Measurements from ENCODE around the gene REEP1.

The REEP1 gene

DNA sequence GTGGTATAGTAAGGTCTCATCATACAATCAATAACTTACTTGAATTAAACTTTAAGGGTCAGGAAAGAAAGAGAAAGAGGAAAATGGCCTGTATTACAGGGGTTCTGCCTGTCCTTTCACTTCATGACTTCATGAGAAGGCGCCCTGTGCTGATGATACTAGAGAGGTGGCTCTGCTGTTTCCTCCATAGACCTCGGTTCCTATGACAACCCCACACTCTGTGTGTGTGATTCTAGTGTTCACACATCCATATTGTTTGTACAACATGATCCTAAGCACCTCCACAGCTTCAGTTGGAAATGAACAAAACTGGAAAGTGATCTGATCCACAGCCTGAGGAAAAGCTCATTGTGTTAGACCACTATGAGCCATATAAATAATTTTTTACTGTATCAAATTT is 7.0 kb upstream of the REEP1 start:
- DNase-seq: no peak

DNA sequence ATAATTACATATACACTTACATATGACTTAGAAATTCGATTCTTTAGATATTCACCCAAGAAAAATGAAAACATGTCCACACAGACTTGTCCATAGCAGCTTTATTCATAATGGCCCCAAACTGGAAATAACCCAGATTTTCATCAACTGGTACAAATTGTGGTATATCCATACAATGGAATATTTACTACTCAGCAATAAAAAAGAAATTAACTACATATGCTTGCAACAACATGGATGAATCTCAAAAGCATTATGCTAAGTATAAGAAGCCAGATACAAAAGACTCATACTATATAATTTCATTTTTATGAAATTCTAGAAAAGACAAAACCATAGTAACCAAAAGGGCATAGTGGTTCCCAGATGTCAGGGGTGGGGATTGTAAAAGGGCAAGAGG is 5.1 kb upstream of the REEP1 start:
- no peak for DNase-seq

DNA sequence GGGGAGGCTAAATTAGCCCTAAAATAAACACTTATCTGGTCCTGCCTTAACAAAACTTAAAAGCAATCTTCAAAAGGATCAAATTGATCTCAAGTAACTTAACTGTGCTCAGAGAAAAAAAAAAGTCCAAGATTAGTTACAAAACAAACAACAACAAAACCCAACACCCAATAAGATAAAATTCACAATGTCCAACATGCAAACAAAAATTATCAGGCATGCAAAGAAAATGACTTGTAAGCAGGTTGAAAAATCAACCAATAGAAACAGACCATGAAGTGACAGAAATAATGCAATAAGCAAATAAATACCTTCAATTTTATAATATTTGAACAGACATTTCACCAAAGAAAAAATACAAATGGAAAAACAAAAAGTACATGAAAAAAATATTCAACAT is 4.0 kb upstream of the REEP1 start:
- DNase-seq: no peak

DNA sequence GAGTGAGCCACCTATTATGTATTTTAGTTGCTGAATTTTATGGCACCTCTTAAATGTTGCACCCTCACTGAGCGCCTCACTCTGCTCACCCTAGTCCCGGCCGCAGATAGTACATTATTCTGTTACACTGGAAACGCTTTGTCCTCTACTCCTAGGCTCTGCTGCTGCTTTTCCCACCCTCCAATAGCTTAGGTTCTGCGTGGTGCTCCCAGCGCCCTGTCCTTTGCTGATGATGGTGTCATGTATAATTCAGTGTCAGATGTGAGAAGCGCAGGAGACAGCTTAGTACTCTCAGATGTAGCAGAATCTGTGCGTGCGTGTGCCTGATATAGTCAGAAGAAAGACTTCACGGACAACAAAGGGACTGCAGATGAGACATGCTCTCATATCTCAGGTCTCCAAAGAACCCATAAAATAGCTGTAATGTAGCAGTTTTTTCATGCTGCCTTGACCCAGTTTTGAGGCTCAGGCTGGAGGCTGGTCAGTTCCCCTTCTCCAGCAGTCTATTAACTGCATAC is 1.4 kb upstream of the REEP1 start:
- no peak for DNase-seq

DNA sequence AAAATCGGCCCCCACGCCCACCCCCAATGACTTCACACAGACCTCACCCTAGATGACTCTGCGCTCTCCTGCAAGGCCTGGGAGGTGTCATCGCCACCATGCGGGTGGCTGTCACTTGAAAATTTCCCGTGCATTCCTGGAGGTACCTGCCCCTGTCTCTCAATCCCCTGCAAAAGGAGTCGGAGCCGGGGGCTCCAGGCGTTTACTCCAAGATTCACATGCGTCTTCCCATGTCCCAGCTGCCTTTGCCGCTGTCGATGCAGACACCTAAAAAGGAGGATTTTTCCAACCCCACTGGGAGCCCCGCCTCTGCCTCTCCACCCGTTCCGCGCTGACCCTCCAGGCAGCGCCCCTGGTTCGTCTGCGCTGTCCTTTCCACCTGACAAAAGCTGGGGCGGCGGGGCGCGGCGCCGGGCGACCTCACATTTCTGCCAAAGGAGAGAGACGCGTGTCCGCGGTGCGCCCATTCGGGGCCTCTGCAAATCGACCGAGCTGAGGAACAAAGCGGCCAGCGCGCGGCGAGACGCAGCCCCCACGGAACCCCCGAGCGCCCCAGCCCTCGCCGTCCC is 667 bp downstream of the REEP1 start:
- DNase-seq: peak; percentile 36

DNA sequence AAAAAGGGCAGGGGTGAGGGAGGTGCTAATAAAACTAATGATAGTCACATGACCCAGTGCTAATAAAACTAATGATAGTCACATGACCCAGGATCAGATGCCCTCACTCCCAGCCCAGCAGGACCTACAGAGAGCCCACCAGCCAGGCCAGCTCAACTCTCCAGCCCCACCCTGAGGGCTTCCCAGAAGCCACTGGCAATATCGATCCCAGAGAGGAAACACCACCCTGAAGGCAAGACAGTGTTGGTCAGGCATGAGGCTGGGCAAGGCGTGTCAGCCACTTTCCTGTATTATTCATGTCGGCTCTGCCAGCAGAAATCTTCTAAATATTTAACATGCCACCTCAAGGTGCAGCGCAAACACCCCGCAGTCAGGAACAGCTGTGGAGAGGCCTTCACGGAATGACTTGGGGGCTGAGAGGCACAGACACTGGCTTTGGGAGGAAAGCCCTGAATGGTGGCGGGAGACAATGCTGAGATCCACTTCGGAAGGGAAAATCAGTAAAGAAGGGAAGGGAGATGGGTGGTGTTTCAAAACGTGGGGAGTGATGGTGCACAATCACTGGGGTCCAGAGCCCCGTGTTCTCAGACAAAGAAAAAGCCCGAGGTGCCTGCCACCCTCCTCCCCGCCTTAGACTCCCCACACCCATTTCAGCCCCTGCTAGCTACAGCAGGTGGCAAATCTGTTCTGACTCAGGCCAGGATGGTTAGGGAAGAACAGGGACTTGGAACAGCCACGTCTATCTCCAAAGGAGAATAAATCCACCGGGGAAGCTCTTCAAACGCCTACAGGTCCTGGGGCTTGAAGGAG is 1.4 kb downstream of the REEP1 start:
- DNase-seq: no peak

DNA sequence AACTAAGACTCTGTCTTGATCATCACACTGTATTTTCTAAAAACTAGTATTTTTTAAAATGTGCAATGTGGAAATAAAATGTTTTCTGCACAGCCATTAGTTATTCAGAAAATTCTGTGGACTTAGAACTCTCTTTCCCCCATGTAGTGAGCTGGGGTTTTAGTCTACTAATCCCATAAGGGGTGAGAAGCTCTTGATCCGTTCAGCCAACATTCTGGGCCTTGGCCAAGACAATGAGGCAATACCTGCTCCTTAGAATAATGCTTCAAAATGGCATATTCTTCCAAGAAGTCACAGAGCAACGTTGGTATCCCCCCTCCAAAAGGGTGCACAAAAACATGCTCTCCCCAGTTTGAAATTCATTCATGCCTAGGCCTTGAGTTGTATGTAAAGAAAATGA is 4.0 kb downstream of the REEP1 start:
- DNase-seq: no peak

DNA sequence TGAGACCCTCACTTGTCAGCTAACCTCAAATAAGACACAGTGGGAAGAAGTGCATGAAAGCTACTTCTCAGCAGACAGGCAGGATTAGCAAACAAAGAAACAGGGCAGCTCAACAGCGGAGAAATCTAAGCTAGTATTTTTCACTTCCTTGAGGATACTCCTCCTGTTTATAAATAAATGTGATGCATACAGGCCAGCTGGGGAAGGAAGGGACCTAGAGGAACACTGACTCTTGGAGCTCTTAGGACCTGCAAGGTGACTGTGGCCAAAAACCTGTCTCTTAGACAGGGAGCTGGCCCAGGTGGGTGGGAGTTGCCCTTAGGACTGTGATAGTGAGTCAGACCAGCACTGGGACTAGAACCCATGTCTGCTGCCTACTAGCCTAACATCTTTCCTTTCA is 4.8 kb downstream of the REEP1 start:
- DNase-seq: no peak

DNA sequence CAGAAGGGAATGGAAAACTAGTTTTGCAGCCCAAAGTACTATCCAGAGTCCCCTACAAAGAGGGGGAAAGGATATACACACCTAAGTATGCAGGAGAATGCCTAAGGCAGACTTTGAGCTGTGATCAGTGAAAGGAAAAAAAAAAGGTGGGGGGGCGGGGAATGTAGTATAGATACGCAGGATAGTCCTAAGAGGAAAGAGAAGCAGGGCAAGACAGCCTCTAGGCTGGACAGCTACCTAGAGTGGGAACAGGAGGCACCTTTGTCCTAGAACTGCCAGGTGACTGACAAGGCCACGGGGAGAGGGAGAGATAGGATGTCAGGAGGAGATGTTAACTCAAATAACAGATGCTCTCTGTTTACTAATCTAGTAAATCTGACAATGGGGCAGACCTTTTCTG is 6.0 kb downstream of the REEP1 start:
- DNase-seq: no peak

DNA sequence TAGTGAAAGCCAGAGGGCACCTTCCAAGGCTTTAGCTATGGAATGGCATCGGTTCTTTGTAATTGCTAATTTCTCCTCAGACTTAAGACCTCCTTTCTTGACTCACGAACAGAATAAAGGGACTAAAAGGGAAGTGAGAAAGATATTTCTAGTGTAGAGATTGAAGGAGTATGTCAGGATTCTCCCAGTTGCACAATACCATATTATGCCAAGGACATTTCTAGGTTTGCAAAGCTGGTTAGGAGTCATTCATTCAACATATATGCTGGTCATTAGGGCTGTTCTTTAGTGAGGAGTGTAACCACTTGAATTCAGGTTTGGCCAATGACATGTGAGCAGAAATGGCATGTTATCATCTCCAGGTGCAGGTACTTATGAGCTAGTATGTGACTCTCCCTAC is 7.4 kb downstream of the REEP1 start:
- DNase-seq: no peak

DNA sequence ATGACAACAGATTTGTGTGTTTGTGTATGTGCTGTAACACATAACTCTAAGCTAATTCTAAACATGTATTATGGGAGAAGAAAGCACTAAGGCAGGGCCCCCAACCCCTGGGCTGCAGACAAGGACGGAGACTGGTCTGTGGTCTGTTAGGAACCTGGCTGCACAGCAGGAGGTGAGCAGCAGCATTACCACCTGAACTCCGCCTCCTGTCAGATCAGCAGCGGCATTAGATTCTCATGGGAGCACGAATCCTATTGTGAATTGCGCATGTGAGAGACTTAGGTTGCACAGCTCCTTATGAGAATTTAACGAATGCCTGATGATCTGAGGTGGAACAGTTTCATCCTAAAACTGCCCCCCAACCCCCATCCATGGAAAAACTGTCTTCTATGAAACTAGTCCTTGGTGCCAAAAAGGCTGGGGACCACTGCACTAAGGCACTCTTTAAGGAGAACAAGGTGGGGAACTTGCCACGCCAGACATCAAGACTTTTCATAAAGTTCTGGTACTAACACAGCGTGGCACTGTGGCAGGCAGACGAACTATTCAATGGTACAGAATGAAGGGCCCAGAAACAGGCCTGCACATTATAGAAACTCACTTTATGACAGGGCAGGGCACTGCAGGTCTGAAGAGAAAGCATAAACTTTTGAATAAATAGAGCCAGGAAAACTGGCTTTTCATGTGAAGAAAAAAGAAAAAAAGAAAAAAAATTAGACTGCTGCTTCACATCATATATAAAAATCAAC is 14.0 kb downstream of the REEP1 start:
- no peak for DNase-seq

DNA sequence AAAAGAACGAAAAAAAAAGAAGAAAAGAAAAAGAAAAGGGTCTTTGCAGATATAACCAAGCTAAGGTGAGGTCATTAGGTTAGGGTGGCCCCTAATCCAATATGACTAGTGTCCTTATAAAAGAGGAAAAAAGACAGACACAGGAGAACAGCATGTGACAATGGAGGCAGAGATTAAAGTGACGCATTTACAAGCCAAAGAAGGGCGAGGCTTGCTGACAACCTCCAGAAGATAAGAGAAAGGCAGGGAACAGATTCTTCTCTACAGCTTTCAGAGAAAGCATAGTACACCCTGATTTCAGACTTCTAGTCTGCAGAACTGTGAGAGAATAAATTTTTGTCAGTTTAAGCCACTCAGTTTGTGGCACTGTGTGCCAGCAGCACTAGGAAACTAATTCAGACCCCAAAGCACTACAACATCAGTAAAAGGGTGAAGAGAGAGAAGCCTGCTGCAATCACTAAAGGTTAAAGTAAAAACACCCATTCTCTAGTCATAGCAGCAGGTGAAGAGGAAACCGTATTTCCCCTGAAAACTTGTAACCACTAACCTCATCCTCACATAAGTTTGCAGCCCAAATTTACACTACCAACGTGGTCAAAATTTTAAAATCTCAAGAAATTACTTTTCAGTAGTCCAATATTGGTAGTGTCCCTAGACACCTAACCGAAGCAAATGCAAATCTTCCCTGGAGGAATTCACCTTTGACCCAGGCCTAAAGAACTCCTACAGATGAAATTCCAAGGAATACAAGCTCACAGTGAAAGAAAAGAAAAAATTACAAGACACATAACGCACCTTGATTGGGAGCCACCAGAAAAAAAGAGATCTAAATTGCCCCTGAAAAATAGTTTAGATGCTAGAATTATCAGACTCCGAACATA is 17.5 kb downstream of the REEP1 start:
- no peak for DNase-seq

DNA sequence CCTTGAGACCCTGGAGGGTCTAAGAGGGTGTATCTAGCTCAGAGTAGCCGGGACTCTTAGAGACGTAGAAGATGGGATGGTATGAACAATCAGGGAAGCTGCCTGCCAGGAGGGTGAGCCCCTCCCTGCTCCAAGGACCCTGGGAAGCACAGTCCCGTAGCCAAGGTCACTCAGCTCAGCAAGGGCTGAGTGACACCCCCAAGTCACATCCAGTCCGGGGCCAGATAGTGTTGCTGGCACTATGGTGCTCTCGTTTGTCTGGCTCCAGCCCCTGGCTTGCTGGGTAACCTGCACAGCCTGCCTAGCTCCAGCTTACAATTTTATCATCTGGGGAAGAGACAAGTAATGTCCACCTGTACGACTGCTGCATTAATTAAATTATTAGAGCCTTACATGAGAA is 22.3 kb downstream of the REEP1 start:
- DNase-seq: no peak

DNA sequence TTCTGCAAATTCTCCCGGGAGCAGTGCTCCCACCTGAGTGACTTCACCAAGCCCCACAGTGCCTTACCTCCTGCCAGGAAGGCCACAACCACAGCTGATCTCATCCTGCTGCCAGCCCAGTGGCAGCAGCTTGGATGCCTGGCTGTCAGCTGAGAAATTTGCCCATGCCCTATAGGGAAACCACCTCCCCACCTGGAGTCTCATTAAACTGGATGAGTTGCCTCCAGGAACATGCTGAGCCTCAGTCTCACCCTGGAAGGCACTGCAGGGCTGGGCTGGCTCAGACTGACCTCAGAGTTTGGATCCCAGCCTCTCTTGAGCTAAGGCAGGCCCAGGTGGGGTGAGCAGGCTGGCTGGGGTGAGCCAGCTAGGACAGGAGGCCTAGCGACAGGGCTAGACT is 23.3 kb downstream of the REEP1 start:
- DNase-seq: no peak

DNA sequence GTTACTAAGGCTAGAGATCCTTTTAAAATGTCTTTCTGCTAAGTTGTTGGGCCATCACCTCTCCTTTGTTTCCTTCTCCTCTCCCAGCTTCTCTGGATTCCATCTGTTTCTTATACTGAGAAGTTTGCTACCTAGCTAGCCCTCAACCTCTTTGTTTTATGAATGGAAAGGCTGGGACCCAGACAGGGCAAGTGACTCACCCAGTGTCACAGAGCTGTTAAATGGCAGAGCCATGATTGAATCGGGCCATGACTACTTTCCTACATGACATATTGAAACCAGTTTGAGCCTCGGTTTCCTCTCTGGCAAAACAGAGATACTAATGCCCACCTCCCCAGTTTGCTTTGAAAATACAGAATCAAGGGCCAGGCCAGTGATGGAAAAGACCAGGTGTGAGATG is 24.1 kb downstream of the REEP1 start:
- peak; percentile 5 for DNase-seq

DNA sequence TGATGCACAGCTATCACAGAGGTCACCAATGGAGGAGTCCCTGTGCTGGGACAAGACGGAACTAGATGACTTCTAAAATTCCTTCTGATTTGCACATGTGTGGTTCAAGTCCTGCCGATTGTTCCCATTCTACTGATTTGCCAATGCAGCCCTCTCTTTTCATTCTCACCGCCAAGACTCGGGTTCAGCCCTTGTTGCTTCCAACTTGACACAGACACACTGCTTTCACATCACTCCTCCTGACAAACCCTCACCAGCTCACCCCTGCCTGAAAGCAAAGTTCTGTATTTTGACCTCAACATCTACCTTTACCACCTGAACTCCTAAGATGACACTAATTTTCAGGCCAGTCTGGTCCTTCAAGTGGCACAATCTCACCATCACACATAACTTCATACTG is 25.5 kb downstream of the REEP1 start:
- no peak for DNase-seq

DNA sequence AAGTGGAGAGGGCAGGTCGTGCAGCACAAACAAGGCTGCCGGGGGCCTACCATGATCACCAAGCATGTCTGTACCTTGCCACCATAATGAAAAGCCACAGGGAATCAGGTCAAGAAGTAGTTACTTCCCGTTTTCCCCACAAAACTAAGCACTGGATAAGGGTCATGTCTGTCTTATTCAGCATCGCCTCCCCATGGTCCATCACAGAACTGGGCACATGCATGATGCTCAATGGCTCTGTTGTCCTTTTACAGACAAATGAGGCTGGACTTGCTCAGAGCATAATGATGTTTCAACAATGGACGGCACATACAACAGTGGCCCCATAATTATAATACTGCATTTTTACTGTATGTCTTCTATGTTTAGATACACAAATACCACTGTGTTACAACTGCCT is 27.5 kb downstream of the REEP1 start:
- DNase-seq: no peak

DNA sequence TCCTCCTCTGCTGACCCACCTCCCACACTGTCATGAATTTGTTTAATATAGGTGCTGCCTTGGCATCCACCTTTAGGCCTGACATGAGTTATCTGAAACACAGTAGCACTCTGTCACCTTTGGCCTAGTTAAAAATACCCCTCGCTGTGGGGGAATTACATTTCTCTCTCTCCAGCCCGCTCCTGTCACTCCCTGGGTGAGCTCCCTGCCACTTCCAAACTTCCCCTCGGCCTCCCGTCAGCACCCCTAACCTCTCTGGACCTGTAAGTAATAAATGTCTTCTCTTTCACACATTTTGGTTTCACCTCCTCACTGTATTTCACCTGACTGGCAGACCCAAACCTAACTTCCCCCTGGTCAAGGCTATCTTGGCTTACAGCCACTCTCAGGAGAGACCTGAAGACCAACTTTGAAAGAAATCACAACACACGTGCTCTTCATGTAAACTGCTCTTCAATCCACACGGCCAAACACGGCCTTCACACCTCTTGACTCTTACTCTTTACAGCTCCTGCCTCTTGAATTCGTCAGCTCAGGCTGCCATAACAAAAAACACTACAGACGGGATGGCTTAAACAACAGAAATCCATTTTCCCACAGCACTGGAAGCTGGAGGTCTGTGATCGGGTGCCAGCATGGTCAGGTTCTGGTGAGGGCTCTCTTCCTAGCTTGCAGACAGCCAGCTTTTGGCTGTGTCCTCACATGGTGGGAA is 28.3 kb downstream of the REEP1 start:
- no peak for DNase-seq

DNA sequence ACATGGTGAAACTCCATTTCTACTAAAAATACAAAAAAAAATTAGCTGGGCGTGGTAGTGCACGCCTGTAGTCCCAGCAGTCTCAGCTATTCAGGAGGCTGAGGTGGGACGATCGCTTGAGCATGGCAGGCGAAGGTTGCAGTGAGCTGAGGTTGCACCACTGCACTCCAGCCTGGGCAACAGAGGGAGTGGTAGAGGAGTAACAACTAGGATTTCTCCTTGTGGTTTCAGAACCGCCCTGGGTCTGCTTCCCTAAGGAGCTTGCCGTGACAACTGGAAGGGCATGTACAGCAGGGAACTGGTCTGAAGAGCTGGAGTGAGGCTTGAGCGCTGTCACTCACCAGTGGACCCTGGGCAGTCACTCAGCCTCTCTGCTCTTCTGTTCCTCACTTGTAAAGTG is 29.1 kb downstream of the REEP1 start:
- DNase-seq: no peak

DNA sequence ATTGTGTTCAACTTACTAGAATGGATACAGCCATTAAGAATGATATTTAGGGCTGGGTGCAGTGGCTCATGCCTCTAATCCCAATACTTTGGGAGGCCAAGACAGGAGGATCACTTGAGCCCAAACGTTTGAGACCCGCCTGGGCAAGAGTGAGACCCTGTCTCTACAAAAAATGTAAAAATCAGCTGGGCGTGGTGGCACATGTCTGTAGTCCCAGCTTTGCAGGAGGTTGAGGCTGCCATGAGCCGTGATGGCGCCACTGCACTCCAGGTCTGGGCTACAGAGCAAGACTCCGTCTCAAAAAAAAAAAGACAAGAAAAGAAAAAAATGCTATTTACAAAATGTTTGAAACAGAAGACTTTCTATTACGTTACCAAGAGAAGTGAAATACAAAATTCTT is 30.0 kb downstream of the REEP1 start:
- no peak for DNase-seq

DNA sequence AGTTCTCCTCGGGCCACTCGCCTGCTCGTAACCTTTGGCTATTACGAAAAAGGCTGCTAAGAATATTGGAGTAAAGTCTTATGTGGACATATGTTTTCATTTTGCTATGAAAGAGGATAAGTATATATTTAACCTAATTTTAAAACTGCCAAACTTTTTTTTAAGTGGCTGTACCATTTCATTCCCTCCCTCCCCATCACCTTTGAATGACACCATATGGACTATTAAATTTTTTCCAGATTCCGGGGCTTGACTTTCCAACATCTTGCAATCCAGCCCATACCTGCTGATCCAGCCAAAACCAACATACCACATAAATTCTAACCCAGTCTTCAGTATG is 31.5 kb downstream of the REEP1 start:
- no peak for DNase-seq

DNA sequence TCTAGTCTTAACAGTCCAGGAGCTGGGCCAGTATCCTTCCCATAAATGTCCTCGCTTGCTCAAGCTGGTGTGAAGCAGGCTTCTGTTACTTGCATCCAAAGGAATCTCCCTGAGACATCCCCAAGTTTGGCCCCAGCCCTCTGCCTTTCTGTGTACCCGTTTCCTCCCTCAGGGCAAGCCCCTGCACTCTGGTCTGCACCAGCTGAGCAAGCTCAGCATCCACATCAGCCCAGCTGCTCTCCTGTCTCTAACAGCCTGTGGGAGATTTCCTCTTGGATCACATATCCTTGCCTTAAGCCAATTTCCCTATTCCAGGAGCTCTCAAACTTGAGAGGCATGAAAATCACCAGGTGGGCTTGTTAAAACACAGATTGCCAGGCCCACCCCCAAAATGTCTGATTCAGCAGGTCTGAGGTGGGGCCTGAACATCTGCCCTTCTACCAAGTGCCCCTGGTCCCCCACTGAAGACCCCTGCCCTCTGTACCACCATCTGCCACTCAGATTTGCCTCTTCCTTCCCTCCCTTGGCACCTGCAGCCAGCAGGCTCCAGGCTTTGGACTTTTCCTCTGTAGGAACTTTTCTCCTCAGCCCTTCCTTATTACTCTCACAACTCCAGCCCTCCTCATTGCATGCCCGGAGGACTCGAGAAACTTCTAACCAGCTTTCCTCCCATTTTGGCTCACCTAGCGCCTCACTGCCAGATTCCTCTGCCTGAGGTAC is 32.1 kb downstream of the REEP1 start:
- no peak for DNase-seq
